ENCODE data around the gene MEIS2. TPM values are rescaled to one million over a fixed set of nuclear protein-coding genes. Genes with fewer than 3 reads are reported as not detected.

Gene MEIS2
- total and polyA plus RNA-seq, 2 of the 13 experiments (the other 11 are each of a cell fraction or from before 2014, with no cell fraction given), result 10.7 to 12.4 TPM

- no TSS peak for BruUV-seq (replicated peaks)
- CTCF ChIA-PET (ENCODE audit: low intra/inter-chr PET ratio, low total read pairs), result no interaction called here
- H3K4me3 ChIP-seq (replicated peaks in 1 of 3; ENCODE audit: insufficient read depth in 1 of 3, low read depth in 2 of 3, low read length in 3 of 3), result no peak overlapping the region
- H3K36me3 ChIP-seq (replicated peaks in 1 of 2; ENCODE audit: control insufficient read depth in 1 of 2, insufficient read depth in 2 of 2, low read length in 2 of 2), result 0 out of 5 replicates have a peak, but pooled peaks cover 0 to 2% of the 10 kb centered on the region in 2 experiments
- no peak overlapping the region for H3K27ac ChIP-seq (ENCODE audit: extremely low read length, insufficient read depth, low read length)
- DNase-seq (ENCODE audit: low spot score), result no peak
- H3K9me3 ChIP-seq (ENCODE audit: low read length), result no peaks in the 10 kb centered on the region
- ATAC-seq, result no peak
- H3K4me1 ChIP-seq (ENCODE audit: insufficient read depth, low read length), result peaks cover 49% of the 10 kb centered on the region
- no peaks in the 10 kb centered on the region for H4K20me1 ChIP-seq (ENCODE audit: insufficient read depth, low read length)
- WGBS (ENCODE audit: low lambda C conversion rate), result 88% methylated on average over 7 of the region's 7 CpGs
- H3K4me2 ChIP-seq (ENCODE audit: low read depth, low read length), result no peak overlapping the region
- no peak for FAIRE-seq
- no peaks in the 10 kb centered on the region for H3K79me2 ChIP-seq (ENCODE audit: insufficient read depth, low read length)
- POLR2A ChIA-PET, result no interaction called here
- intact Hi-C loops (cut with micrococcal nuclease; ENCODE audit: unreplicated experiment), result no loop called here
- no peak overlapping the region for H3K9ac ChIP-seq (ENCODE audit: insufficient read depth, low read depth, low read length)
- no peaks in the 10 kb centered on the region for H3K27me3 ChIP-seq (ENCODE audit: control insufficient read depth in 1 of 2, insufficient read depth in 2 of 2, low read length in 2 of 2)
- in situ Hi-C loops (cut with HindIII; ENCODE audit: extremely low pct_ligation_motif_present, low pct_unique_long_range_greater_than_20kb), result no loop called here
- no peak overlapping the region for H2AFZ ChIP-seq (ENCODE audit: low read length)
- no peak for TF ChIP-seq SATB2 (CRISPR knock-in tag; IDR thresholded peaks at IDR 0.05)
- TF ChIP-seq POLR2AphosphoS5 (IDR thresholded peaks at IDR 0.05; ENCODE audit: low read depth, low read length), result no peak
- no peak for TF ChIP-seq ZNF660 (CRISPR knock-in tag; IDR thresholded peaks at IDR 0.05; ENCODE audit: borderline replicate concordance, low read depth)
- TF ChIP-seq TAF15 (IDR thresholded peaks at IDR 0.05; ENCODE audit: low read depth, low read length, poor library complexity, severe bottlenecking), result no peak
- TF ChIP-seq ZNF496 (CRISPR knock-in tag; IDR thresholded peaks at IDR 0.05; ENCODE audit: insufficient replicate concordance), result no peak
- TF ChIP-seq ZNF562 (CRISPR knock-in tag; IDR thresholded peaks at IDR 0.05; ENCODE audit: borderline replicate concordance), result no peak
- no peak for TF ChIP-seq POGZ (CRISPR knock-in tag; IDR thresholded peaks at IDR 0.05)
- TF ChIP-seq ZNF34 (CRISPR knock-in tag; IDR thresholded peaks at IDR 0.05; ENCODE audit: borderline replicate concordance), result no peak
- no peak for TF ChIP-seq SRF (IDR thresholded peaks at IDR 0.05; ENCODE audit: low read depth, low read length)
- no peak for TF ChIP-seq ZBTB25 (CRISPR knock-in tag; IDR thresholded peaks at IDR 0.05)
- TF ChIP-seq ZSCAN20 (CRISPR knock-in tag; IDR thresholded peaks at IDR 0.05; ENCODE audit: borderline replicate concordance), result no peak
Observed at GRCh38 chr15:37037071-37037655, 63.2 kb downstream of the MEIS2 start.

All from HepG2 (cell line).